Smooth muscle cell (in vitro differentiated cells): Measurements from ENCODE around the gene PLG. TPM values are rescaled to one million over a fixed set of nuclear protein-coding genes. Genes with fewer than 3 reads are reported as not detected.

Experiments used
- DNase-seq: peaks from one replicate; lab custom pipeline; 2025; ENCODE audit not compliant: unreplicated experiment; lab: John Stamatoyannopoulos, UW
- H2AFZ ChIP-seq: fragments of 200-600 bp; sonication (generic); 2 replicates; pipeline ENCODE4 v1.6.0; 2016; ENCODE audit warnings: antibody characterized with exemption, low read depth, mild to moderate bottlenecking
- H3F3A ChIP-seq: fragments of 200-600 bp; sonication (generic); 2 replicates; pipeline ENCODE4 v1.6.0; 2017; ENCODE audit warnings: antibody characterized with exemption, low read depth
- H3K27ac ChIP-seq: fragments of 200-600 bp; sonication (generic); 2 replicates; pipeline ENCODE4 v1.5.1; 2016; ENCODE audit warnings: low read depth, mild to moderate bottlenecking
- H3K27me3 ChIP-seq: fragments of 200-600 bp; sonication (generic); 2 replicates; pipeline ENCODE4 v1.6.1; 2016; ENCODE audit warnings: low read depth, mild to moderate bottlenecking
- H3K36me3 ChIP-seq: fragments of 200-600 bp; sonication (generic); 2 replicates; pipeline ENCODE4 v1.5.1; 2016; ENCODE audit warnings: low read depth
- H3K4me1 ChIP-seq: fragments of 200-600 bp; sonication (generic); 2 replicates; pipeline ENCODE4 v1.5.1; 2016; ENCODE audit warnings: low read depth
- H3K4me2 ChIP-seq: fragments of 200-600 bp; sonication (generic); 2 replicates; pipeline ENCODE4 v1.6.0; 2016; ENCODE audit warnings: mild to moderate bottlenecking
- H3K4me3 ChIP-seq: fragments of 200-600 bp; sonication (generic); 2 replicates; pipeline ENCODE4 v1.5.1; 2016; ENCODE audit warnings: mild to moderate bottlenecking
- H3K79me2 ChIP-seq: fragments of 200-600 bp; sonication (generic); 2 replicates; pipeline ENCODE4 v1.6.0; 2016; ENCODE audit warnings: low read depth, mild to moderate bottlenecking
- H3K9ac ChIP-seq: fragments of 200-600 bp; sonication (generic); 2 replicates; pipeline ENCODE4 v1.6.0; 2016; ENCODE audit warnings: low read depth
- H3K9me3 ChIP-seq: fragments of 200-600 bp; sonication (generic); replicated peaks from 2 replicates; pipeline ENCODE4 v1.5.1; 2016; ENCODE audit warnings: low read depth
- H4K20me1 ChIP-seq: fragments of 200-600 bp; sonication (generic); 2 replicates; pipeline ENCODE4 v1.6.0; 2016; ENCODE audit warnings: low read depth
- CTCF ChIP-seq: fragments of 200-600 bp; sonication (generic); IDR thresholded peaks from 2 replicates; pipeline ENCODE4 v1.5.1; 2017; ENCODE audit warnings: borderline replicate concordance, mild to moderate bottlenecking, antibody characterized with exemption; ENCODE audit not compliant: insufficient read depth, poor library complexity, severe bottlenecking
- WGBS: methylation state at CpG from one replicate; pipeline ENCODE4 v1.1.7; 2016; ENCODE audit warnings: low lambda C conversion rate; 5-methylcytosine and 5-hydroxymethylcytosine counted together
- polyA plus RNA-seq: library from polyadenylated mRNA; unstranded; fragments of >200 nt; fragmentation: Nextera tagmentation; extraction: Ambion mirVana; gene quantifications from 2 replicates; pipeline ENCODE4 v1.2.1, GENCODE V29; 2016
- total RNA-seq: library from RNA; depleted of rRNA; stranded (reverse); fragments of >200 nt; gene quantifications from 2 replicates; pipeline ENCODE4 v1.2.3, GENCODE V29; 2014

PLG gene
- total and polyA plus RNA-seq, 2 experiments from 2014 or later, result 1.5 TPM; not detected in 1

GRCh38 chr6:160714731-160715316 is 12.8 kb downstream of the PLG start:
- Histone ChIP-seq H3K36me3 (no peaks in the 10 kb centered on the region), H3K27ac (peak overlapping the region; percentile 78), H4K20me1 (no peaks in the 10 kb centered on the region), H3K4me1 (no peaks in the 10 kb centered on the region), H3K27me3 (no peaks in the 10 kb centered on the region), H3K9me3 (no peaks in the 10 kb centered on the region), H3K4me3 (no peak overlapping the region), H2AFZ (peak overlapping the region; percentile 48), H3K9ac (peak overlapping the region; percentile 32), H3K4me2 (peak overlapping the region; percentile 25), H3F3A (no peaks in the 10 kb centered on the region), H3K79me2 (no peaks in the 10 kb centered on the region)
- WGBS, result 39% methylated on average over 5 of the region's 5 CpGs
- TF ChIP-seq CTCF, result no peak
- no peak for DNase-seq

- 47% methylated on average over 6 of the region's 6 CpGs for WGBS
- Histone ChIP-seq H4K20me1 (no peaks in the 10 kb centered on the region), H2AFZ (no peak overlapping the region), H3K4me2 (no peak overlapping the region), H3K4me3 (no peak overlapping the region), H3K4me1 (no peaks in the 10 kb centered on the region), H3K9me3 (no peaks in the 10 kb centered on the region), H3K27me3 (peaks cover 4% of the 10 kb centered on the region), H3K36me3 (no peaks in the 10 kb centered on the region), H3K79me2 (no peaks in the 10 kb centered on the region), H3K27ac (no peak overlapping the region), H3F3A (no peaks in the 10 kb centered on the region), H3K9ac (no peak overlapping the region)
- TF ChIP-seq CTCF, result peak; percentile 19
- no peak for DNase-seq
Observed at GRCh38 chr6:160730911-160731310, 28.9 kb downstream of the PLG start.

- Histone ChIP-seq H3K27me3 (peaks cover 4% of the 10 kb centered on the region), H3K4me1 (no peaks in the 10 kb centered on the region), H3K4me3 (no peak overlapping the region), H3K27ac (no peak overlapping the region), H3K9ac (no peak overlapping the region), H3F3A (no peaks in the 10 kb centered on the region), H3K9me3 (no peaks in the 10 kb centered on the region), H3K36me3 (no peaks in the 10 kb centered on the region), H3K4me2 (no peak overlapping the region), H4K20me1 (no peaks in the 10 kb centered on the region), H3K79me2 (no peaks in the 10 kb centered on the region), H2AFZ (no peak overlapping the region)
- TF ChIP-seq CTCF, result peak; percentile 77
- 39% methylated on average over 8 of the region's 8 CpGs for WGBS
- no peak for DNase-seq
Observed at GRCh38 chr6:160733050-160733646, 31.1 kb downstream of the PLG start.

- Histone ChIP-seq H3K9me3 (no peaks in the 10 kb centered on the region), H3K79me2 (no peaks in the 10 kb centered on the region), H2AFZ (no peak overlapping the region), H3K36me3 (no peaks in the 10 kb centered on the region), H3F3A (no peaks in the 10 kb centered on the region), H3K9ac (no peak overlapping the region), H3K4me1 (no peaks in the 10 kb centered on the region), H4K20me1 (no peaks in the 10 kb centered on the region), H3K4me3 (no peak overlapping the region), H3K27me3 (peaks cover 4% of the 10 kb centered on the region), H3K27ac (no peak overlapping the region), H3K4me2 (no peak overlapping the region)
- no peak for DNase-seq
- TF ChIP-seq CTCF, result no peak
- WGBS, result 100% methylated on average over 1 of the region's 1 CpG
Observed at GRCh38 chr6:160734627-160735026, 32.6 kb downstream of the PLG start.
